Body of pancreas (tissue), 4 donors: ENCODE results near the gene RNLS.

Source experiments
- POLR2A ChIP-seq, 3 donors: fragments of 450-650 bp; IDR thresholded peaks; one replicate each; pipeline ENCODE4 v1.6.1; 2016; ENCODE audit warnings: antibody characterized with exemption in 3 of 3, mild to moderate bottlenecking in 2 of 3
- TF ChIP-seq, protein P1 (sequence below), 7 experiments: fragments of 450-650 bp in 4 of 7; fragments of 200-600 bp in 3 of 7; sonication (generic) in 3 of 7; IDR thresholded peaks; one replicate each; pipeline ENCODE4 v1.5.1; 2016 to 2019; ENCODE audit warnings: antibody characterized with exemption in 7 of 7

DNA sequence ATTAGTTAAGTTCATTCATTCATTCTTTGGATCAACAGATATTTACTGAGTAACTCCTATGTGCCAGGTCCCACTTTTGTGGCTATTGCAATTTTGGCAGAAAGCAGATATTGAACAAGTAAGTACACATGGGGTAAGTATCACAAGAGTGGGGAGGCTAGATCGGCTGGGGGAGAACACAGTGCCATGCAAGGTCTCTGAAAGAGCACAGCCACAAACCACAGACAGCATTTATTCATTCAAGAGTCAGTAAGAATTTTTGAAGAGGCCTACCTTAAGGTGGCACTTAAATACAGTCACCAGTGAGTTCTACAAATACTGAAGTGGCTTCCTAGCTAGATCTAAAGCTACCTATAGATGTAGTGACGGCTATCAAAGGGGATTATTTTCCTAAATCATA, 304.2 kb downstream of the RNLS start:
- TF ChIP-seq, protein P1, sequence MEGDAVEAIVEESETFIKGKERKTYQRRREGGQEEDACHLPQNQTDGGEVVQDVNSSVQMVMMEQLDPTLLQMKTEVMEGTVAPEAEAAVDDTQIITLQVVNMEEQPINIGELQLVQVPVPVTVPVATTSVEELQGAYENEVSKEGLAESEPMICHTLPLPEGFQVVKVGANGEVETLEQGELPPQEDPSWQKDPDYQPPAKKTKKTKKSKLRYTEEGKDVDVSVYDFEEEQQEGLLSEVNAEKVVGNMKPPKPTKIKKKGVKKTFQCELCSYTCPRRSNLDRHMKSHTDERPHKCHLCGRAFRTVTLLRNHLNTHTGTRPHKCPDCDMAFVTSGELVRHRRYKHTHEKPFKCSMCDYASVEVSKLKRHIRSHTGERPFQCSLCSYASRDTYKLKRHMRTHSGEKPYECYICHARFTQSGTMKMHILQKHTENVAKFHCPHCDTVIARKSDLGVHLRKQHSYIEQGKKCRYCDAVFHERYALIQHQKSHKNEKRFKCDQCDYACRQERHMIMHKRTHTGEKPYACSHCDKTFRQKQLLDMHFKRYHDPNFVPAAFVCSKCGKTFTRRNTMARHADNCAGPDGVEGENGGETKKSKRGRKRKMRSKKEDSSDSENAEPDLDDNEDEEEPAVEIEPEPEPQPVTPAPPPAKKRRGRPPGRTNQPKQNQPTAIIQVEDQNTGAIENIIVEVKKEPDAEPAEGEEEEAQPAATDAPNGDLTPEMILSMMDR (IDR thresholded peaks at IDR 0.05), result no peak
- no peak for TF ChIP-seq POLR2A (IDR thresholded peaks at IDR 0.05)
